KMS-11 (cell line): ENCODE data around the gene EVL.

Experiments
- H2AFZ ChIP-seq: fragments of 200-600 bp; sonication (generic); 2 replicates; pipeline ENCODE4 v1.6.1; 2016; ENCODE audit warnings: antibody characterized with exemption, mixed run types, low read depth
- H3K27ac ChIP-seq: fragments of 200-600 bp; sonication (generic); 2 replicates; pipeline ENCODE4 v1.6.1; 2016; ENCODE audit warnings: mild to moderate bottlenecking, mixed run types
- H3K27me3 ChIP-seq: fragments of 200-600 bp; sonication (generic); 2 replicates; pipeline ENCODE4 v1.6.1; 2017; ENCODE audit warnings: mild to moderate bottlenecking, low read depth, mixed run types, moderate library complexity; ENCODE audit not compliant: insufficient read depth
- H3K36me3 ChIP-seq: fragments of 200-600 bp; sonication (generic); 2 replicates; pipeline ENCODE4 v1.6.1; 2017; ENCODE audit warnings: mild to moderate bottlenecking, mixed run types; ENCODE audit not compliant: insufficient read depth
- H3K4me1 ChIP-seq: fragments of 200-600 bp; sonication (generic); 2 replicates; pipeline ENCODE4 v1.6.1; 2016; ENCODE audit warnings: mild to moderate bottlenecking, low read depth, mixed run types; ENCODE audit not compliant: poor library complexity, severe bottlenecking
- H3K4me2 ChIP-seq: fragments of 200-600 bp; sonication (generic); 2 replicates; pipeline ENCODE4 v1.7.0; 2016; ENCODE audit warnings: mild to moderate bottlenecking, mixed run types
- H3K4me3 ChIP-seq: fragments of 200-600 bp; sonication (generic); IDR thresholded peaks from 2 replicates; pipeline ENCODE4 v1.6.1; 2017; ENCODE audit warnings: low read depth, low read length, mixed read lengths; ENCODE audit not compliant: insufficient read depth
- H3K79me2 ChIP-seq: fragments of 200-600 bp; sonication (generic); 2 replicates; pipeline ENCODE4 v1.6.1; 2016; ENCODE audit warnings: low read depth, mixed run types; ENCODE audit not compliant: insufficient read depth
- H3K9ac ChIP-seq: fragments of 200-600 bp; sonication (generic); 2 replicates; pipeline ENCODE4 v1.6.1; 2016; ENCODE audit warnings: mild to moderate bottlenecking, mixed run types
- H4K20me1 ChIP-seq: fragments of 200-600 bp; sonication (generic); 2 replicates; pipeline ENCODE4 v1.6.1; 2016; ENCODE audit warnings: mild to moderate bottlenecking, mixed run types; ENCODE audit not compliant: insufficient read depth
- CTCF ChIP-seq: fragments of 200-600 bp; sonication (generic); conservative IDR thresholded peaks from 2 replicates; pipeline ENCODE4 v1.6.1; 2017; ENCODE audit warnings: low read depth, mild to moderate bottlenecking, antibody characterized with exemption, low read length, moderate library complexity, mixed read lengths

The EVL gene

GRCh38 chr14:100078997-100079725, 13.9 kb downstream of the EVL start:
- Histone ChIP-seq H4K20me1 (no peaks in the 10 kb centered on the region), H3K79me2 (no peaks in the 10 kb centered on the region), H3K27ac (no peak overlapping the region), H2AFZ (no peak overlapping the region), H3K4me2 (no peak overlapping the region), H3K27me3 (no peaks in the 10 kb centered on the region), H3K4me1 (no peaks in the 10 kb centered on the region), H3K36me3 (no peaks in the 10 kb centered on the region), H3K4me3 (no peak overlapping the region), H3K9ac (no peak overlapping the region)
- TF ChIP-seq CTCF: no peak

- Histone ChIP-seq H3K9ac (no peak overlapping the region), H3K36me3 (no peaks in the 10 kb centered on the region), H3K27me3 (no peaks in the 10 kb centered on the region), H4K20me1 (no peaks in the 10 kb centered on the region), H3K4me1 (no peaks in the 10 kb centered on the region), H3K27ac (no peak overlapping the region), H3K4me3 (no peak overlapping the region), H3K4me2 (no peak overlapping the region), H3K79me2 (no peaks in the 10 kb centered on the region), H2AFZ (no peak overlapping the region)
- no peak for TF ChIP-seq CTCF
Measured at GRCh38 chr14:100079726-100080005, 14.4 kb downstream of the EVL start.

- H3K9ac ChIP-seq: no peak overlapping the region
- H3K27me3 ChIP-seq: no peaks in the 10 kb centered on the region
- no peak overlapping the region for H2AFZ ChIP-seq
- H4K20me1 ChIP-seq: no peaks in the 10 kb centered on the region
- TF ChIP-seq CTCF: no peak
- H3K36me3 ChIP-seq: no peaks in the 10 kb centered on the region
- no peak overlapping the region for H3K27ac ChIP-seq
- H3K4me1 ChIP-seq: no peaks in the 10 kb centered on the region
- H3K4me3 ChIP-seq: no peak overlapping the region
- no peak overlapping the region for H3K4me2 ChIP-seq
- H3K79me2 ChIP-seq: no peaks in the 10 kb centered on the region
Measured at GRCh38 chr14:100080206-100080605, 15.0 kb downstream of the EVL start.

GRCh38 chr14:100081997-100082625, 16.9 kb downstream of the EVL start:
- Histone ChIP-seq H2AFZ (no peak overlapping the region), H3K36me3 (no peaks in the 10 kb centered on the region), H3K27ac (no peak overlapping the region), H3K4me3 (no peak overlapping the region), H3K4me2 (no peak overlapping the region), H3K27me3 (no peaks in the 10 kb centered on the region), H3K79me2 (no peaks in the 10 kb centered on the region), H3K9ac (no peak overlapping the region), H4K20me1 (no peaks in the 10 kb centered on the region), H3K4me1 (no peaks in the 10 kb centered on the region)
- no peak for TF ChIP-seq CTCF
